Stimulated activated CD8-positive, alpha-beta memory T cell treated with anti-CD3 and anti-CD28 coated beads, Interleukin-4, amount 100 ng/mL, for 4 hours (primary cell): ENCODE measurements around the gene ZIC4.

ENCODE experiments used
- DNase-seq, 2 donors: peaks; one replicate each; pipeline ENCODE4 v3.0.0-alpha.2; 2020; ENCODE audit warnings: low read depth in 2 of 2, low spot score in 1 of 2

ZIC4 gene

GRCh38 chr3:147371771-147372340, 34.5 kb downstream of the ZIC4 start:
- no peak for DNase-seq

- no peak for DNase-seq
Measured at GRCh38 chr3:147371140-147371539, 35.2 kb downstream of the ZIC4 start.

- DNase-seq: no peak
Measured at GRCh38 chr3:147370349-147370748, 36.0 kb downstream of the ZIC4 start.

- DNase-seq: no peak
Measured at GRCh38 chr3:147369661-147370123, 36.7 kb downstream of the ZIC4 start.

GRCh38 chr3:147369231-147369630, 37.1 kb downstream of the ZIC4 start:
- no peak for DNase-seq

GRCh38 chr3:147368561-147369221, 37.7 kb downstream of the ZIC4 start:
- no peak for DNase-seq

DNA sequence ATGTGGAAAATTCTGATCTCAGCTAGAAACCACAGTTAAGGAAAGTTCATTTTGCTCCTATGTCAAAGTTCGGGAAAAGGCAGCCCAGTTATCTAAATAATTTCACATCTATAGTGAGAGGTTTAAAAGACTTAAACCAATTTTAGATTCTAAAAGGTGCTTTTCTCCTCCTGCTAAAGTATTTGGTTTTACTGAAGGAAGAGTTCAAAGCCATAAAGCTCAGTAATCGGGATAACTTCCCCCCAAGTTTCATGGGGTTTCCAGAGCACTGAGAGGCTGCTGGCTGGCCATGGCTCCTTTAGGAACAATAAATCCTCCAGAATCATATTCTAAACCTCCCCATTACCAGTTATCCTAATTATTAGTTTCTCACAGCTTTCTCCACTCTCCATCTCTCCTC, 38.2 kb downstream of the ZIC4 start:
- no peak for DNase-seq

- DNase-seq: no peak
Measured at GRCh38 chr3:147367676-147368075, 38.7 kb downstream of the ZIC4 start.

DNA sequence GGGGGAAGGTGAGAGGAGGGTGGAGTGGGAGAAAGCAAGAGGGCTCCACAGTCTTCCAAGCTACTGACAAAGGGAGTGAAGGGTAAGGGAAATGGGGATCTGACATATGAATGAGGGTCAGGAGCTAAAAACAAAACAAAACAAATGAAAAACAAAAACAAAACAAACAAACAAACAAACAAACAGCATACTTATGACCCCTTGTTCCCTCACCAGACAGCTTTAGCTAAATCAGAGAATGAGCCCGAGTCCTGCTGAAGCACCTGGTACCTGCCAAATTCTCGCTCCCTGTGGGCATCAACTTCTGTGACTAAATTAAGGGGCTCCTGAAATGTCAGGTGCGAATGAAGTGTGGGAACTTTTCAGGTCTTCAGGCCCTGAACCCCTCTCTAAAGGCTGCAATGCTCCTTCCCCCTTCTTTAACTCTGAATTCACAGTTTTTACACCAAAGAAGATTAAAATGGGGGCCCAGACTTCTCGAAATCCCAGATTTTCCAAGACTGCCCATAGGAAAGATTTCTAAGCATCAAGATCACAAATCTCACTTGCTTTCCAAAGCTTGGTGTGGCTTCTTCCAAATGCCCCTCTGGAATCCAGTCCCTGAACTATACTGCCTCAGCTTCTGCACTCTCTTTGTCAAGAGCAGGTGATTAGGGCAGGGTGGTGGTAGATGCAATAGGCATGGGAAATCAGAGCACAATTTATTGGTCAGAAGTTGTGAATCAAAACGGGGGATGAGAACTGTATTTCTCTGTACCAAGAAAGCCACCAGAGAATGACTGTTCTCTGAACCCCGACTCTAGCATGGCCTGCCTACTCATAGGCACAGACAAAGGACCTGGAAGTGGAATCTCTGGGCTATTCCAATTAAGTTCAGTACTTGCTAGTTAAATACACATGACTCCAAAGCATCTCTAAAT, 40.9 kb downstream of the ZIC4 start:
- no peak for DNase-seq

GRCh38 chr3:147364771-147365170, 41.6 kb downstream of the ZIC4 start:
- DNase-seq: no peak

GRCh38 chr3:147361454-147362420, 44.6 kb downstream of the ZIC4 start:
- no peak for DNase-seq

DNA sequence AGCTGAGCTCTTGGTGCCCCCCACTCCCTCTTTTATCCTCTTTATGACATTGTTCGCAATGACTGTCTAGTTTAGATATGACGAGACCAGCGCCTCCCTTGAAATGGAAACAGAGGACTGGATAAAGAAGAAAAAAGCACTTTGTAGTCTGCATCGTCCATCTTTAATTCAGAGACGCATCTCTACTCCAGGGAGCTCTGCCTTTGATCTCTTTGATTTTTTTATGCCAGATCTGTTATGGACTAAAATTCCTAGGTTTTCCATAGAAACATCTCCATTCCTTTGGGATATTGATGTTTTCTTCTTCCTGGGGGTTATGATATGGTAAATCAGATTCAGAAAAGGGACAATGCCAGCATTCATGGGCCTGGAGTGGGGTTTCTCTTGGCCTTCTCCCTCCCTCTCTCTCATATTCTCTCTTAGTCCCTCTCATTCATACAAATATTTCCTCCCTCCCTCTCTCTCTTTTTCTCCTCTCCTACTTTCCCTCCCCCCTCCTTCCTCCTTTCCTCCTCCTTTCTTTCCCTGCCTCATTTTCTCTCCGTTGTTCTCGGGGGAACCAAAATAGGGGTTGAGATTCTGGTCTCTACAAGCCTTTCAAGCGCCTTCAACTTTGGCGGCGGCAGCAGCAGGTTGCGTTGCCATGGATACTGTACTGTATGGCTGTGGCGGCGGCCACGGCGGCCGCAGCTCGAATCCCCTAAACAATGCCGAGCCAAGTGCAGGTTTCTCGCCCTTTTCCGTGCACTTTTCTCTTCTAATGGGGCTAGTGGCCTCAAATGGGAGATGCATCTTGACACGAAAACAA, 45.5 kb downstream of the ZIC4 start:
- no peak for DNase-seq

GRCh38 chr3:147360051-147360439, 46.3 kb downstream of the ZIC4 start:
- DNase-seq: no peak

DNA sequence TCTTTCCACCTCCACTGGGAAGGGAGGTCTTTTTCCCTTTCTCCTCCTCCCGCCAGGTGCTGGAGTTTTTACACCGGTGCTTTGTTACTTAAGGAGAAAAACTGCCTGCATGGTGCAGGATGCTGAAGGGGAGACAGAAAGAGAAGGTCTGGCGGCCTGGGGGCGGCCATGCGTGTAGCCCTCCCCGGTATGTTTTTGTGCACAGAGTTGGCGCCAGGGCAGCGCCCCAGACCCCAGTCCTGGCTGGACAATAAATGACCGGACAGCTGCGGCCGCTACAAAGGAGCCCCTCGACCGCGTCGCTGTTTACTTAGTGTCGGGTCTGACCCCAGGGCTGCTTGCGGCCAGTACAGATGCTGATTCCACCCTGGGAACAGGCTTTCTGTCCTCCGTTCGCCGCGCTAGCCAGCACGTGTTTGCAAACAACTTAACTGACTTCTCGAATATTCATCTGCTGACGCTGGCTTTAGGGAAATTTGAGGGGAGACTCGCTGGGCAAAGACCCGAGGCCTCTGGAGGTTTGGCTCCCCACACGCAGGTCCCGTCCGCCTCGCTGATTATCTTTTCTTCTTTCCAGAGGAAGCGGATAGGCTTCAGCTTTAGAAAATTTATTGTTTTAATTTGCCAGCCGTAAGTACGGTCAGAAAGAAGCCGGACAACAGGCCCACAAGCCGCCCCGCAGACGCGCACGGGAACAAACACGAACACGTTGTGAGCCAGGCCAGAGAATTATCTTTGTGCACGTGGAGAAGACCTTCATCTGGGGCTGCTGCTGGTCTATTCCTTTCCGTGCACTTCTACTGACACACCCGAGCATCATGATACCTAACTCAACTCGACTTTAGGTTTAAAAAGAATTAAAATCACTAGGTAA, 46.9 kb downstream of the ZIC4 start:
- no peak for DNase-seq

- no peak for DNase-seq
Measured at GRCh38 chr3:147358144-147358992, 48.0 kb downstream of the ZIC4 start.

DNA sequence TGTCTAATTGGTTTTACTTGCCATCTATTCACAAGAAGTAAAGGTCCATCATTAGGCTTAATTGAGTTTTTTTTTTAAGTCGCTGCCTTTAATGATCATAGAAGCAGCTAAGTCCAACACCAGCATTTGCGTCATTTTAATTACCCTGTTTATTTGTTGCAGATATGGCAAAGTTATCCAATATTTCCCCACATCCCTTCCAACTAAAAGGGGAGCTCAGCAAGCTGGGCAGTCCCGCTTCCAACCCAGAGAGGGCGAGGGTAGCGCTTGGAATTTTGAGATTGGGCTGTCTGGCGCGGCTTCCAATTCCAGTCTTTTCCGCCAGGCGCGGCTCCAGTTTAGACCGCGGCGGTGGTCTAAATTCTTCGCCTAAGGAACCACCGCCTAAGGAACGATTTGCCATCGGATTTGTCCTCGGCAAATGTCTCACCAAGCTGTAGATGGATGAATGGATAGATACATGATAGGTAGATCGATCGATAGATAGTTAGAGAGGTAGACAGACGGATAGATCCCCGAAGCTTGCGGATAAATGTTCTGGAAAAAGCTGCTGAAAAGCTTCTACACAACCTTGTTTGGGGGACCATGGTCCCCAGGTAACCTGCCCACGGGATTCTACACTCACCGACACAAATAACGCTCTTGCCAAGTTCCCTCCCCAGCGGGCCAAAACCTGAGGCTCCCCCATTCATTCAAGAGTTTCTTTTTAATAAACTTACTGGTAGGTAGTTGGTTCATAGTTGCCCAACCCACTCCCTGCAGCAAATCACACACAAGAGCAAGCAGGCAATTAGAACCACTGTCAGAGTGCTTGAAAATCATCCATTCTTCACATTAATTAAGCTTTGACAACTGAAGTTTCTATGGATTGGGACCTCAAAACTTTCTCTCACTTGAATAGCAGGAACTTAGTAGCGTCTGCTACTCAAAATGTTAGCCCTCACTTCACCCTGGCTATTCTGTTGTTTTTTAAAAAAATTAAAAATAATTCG, 49.1 kb downstream of the ZIC4 start:
- no peak for DNase-seq
